HuH-7 (cell line): ENCODE data around the gene BLVRA.
"Not testable (repeated sequence)": the region's sequence is repeated elsewhere in the genome, so short reads cannot be mapped to it uniquely, and the experiment has no call there.

Experiments
- DNase-seq: peaks from one replicate; pipeline ENCODE4 v3.0.0; 2011; ENCODE audit warnings: low spot score

BLVRA gene

GRCh38 chr7:43769281-43769680 lies 10.8 kb downstream of the BLVRA start:
- no peak for DNase-seq

GRCh38 chr7:43769791-43770465 lies 11.4 kb downstream of the BLVRA start:
- no peak for DNase-seq

- no peak for DNase-seq
Observed at GRCh38 chr7:43771128-43771527, 12.6 kb downstream of the BLVRA start.

GRCh38 chr7:43771573-43771972 lies 13.1 kb downstream of the BLVRA start:
- no peak for DNase-seq

- DNase-seq = not testable (repeated sequence)
Observed at GRCh38 chr7:43773268-43773667, 14.8 kb downstream of the BLVRA start.

GRCh38 chr7:43775255-43775654 lies 16.8 kb downstream of the BLVRA start:
- not testable (repeated sequence) for DNase-seq

- DNase-seq = not testable (repeated sequence)
Observed at GRCh38 chr7:43778293-43779044, 20.0 kb downstream of the BLVRA start.

GRCh38 chr7:43779045-43779812 lies 20.7 kb downstream of the BLVRA start:
- DNase-seq = no peak

- DNase-seq = no peak
Observed at GRCh38 chr7:43781726-43782607, 23.5 kb downstream of the BLVRA start.

- no peak for DNase-seq
Observed at GRCh38 chr7:43782768-43783555, 24.5 kb downstream of the BLVRA start.

- no peak for DNase-seq
Observed at GRCh38 chr7:43784030-43784584, 25.6 kb downstream of the BLVRA start.

- not testable (repeated sequence) for DNase-seq
Observed at GRCh38 chr7:43784585-43785087, 26.2 kb downstream of the BLVRA start.

GRCh38 chr7:43785420-43785819 lies 26.9 kb downstream of the BLVRA start:
- DNase-seq = no peak

GRCh38 chr7:43787771-43788170 lies 29.3 kb downstream of the BLVRA start:
- DNase-seq = no peak

- DNase-seq = no peak
Observed at GRCh38 chr7:43790006-43790405, 31.5 kb downstream of the BLVRA start.

GRCh38 chr7:43790834-43791233 lies 32.4 kb downstream of the BLVRA start:
- DNase-seq = no peak

GRCh38 chr7:43791665-43792064 lies 33.2 kb downstream of the BLVRA start:
- DNase-seq = no peak

GRCh38 chr7:43792471-43793150 lies 34.1 kb downstream of the BLVRA start:
- no peak for DNase-seq

- no peak for DNase-seq
Observed at GRCh38 chr7:43799605-43800004, 41.1 kb downstream of the BLVRA start.

- DNase-seq = no peak
Observed at GRCh38 chr7:43803865-43804264, 45.4 kb downstream of the BLVRA start.
